ENCODE measurements around the gene FHOD1. TPM values are rescaled to one million over a fixed set of nuclear protein-coding genes. Genes with fewer than 3 reads are reported as not detected.

The FHOD1 gene
- total and polyA plus RNA-seq, 9 of the 15 experiments (the other 6 are each of a cell fraction or from before 2014, with no cell fraction given): 18.7 to 126 (median 32.3) TPM

GRCh38 chr16:67226295-67226803 lies 20.9 kb downstream of the FHOD1 start (continued):
- no peak for TF ChIP-seq GTF2B (IDR thresholded peaks at IDR 0.05; ENCODE audit: extremely low read depth, insufficient read length)
- no peak for TF ChIP-seq LARP7 (IDR thresholded peaks at IDR 0.05)
- no peak for TF ChIP-seq TEAD4 (IDR thresholded peaks at IDR 0.05; ENCODE audit: low read length)
- TF ChIP-seq TEAD4 (CRISPR knock-in tag; IDR thresholded peaks at IDR 0.05; ENCODE audit: borderline replicate concordance): no peak
- TF ChIP-seq SRF (CRISPR knock-in tag; IDR thresholded peaks at IDR 0.05): no peak
- no peak for TF ChIP-seq ZFPM2 (CRISPR knock-in tag; IDR thresholded peaks at IDR 0.05)
- no peak for TF ChIP-seq KDM2B (CRISPR knock-in tag; IDR thresholded peaks at IDR 0.05)
- no peak for TF ChIP-seq ZNF444 (CRISPR knock-in tag; IDR thresholded peaks at IDR 0.05)
- TF ChIP-seq SMARCA4 (IDR thresholded peaks at IDR 0.05): 0 out of 2 replicates have a peak, but pooled peaks have one; percentile 33
- TF ChIP-seq SMARCE1 (IDR thresholded peaks at IDR 0.05): peak; percentile 47; the same call in 1 of the 2 replicates
- TF ChIP-seq SAP30 (IDR thresholded peaks at IDR 0.05; ENCODE audit: borderline replicate concordance, insufficient read depth, low read depth, low read length, poor library complexity, severe bottlenecking): no peak
- no peak for TF ChIP-seq PCBP2 (IDR thresholded peaks at IDR 0.05; ENCODE audit: low read depth, low read length, poor library complexity, severe bottlenecking)
- TF ChIP-seq POLR3A (IDR thresholded peaks at IDR 0.05; ENCODE audit: borderline replicate concordance, extremely low read depth, insufficient read depth, insufficient read length): no peak
- TF ChIP-seq HDAC1 (IDR thresholded peaks at IDR 0.05): no peak
- TF ChIP-seq XRCC5 (IDR thresholded peaks at IDR 0.05; ENCODE audit: low read depth, low read length): no peak
- no peak for TF ChIP-seq TCF15 (CRISPR knock-in tag; IDR thresholded peaks at IDR 0.05)
- no peak for TF ChIP-seq RBM25 (IDR thresholded peaks at IDR 0.05; ENCODE audit: low read depth, low read length, severe bottlenecking)
- TF ChIP-seq SAFB (IDR thresholded peaks at IDR 0.05; ENCODE audit: borderline replicate concordance, low read depth, low read length): no peak
- TF ChIP-seq MCM2 (IDR thresholded peaks at IDR 0.05; ENCODE audit: low read depth): no peak
- TF ChIP-seq ELF2 (CRISPR knock-in tag; IDR thresholded peaks at IDR 0.05): no peak
- no peak for TF ChIP-seq RBM17 (IDR thresholded peaks at IDR 0.05; ENCODE audit: borderline replicate concordance, low read depth, low read length)
- TF ChIP-seq ZNF232 (CRISPR knock-in tag; IDR thresholded peaks at IDR 0.05): no peak
- TF ChIP-seq E2F5 (CRISPR knock-in tag; IDR thresholded peaks at IDR 0.05): no peak
- TF ChIP-seq MAX (CRISPR knock-in tag; IDR thresholded peaks at IDR 0.05): no peak
- TF ChIP-seq PATZ1 (CRISPR knock-in tag; IDR thresholded peaks at IDR 0.05; ENCODE audit: borderline replicate concordance): no peak

Measured in K562 (cell line).